HepG2 (cell line): Measurements from ENCODE around the gene TMEM270. TPM values are rescaled to one million over a fixed set of nuclear protein-coding genes. Genes with fewer than 3 reads are reported as not detected.

Source experiments
- ARID5B ChIP-seq: IDR thresholded peaks from 2 replicates; pipeline ENCODE4 v1.4.0; 2020; ENCODE audit warnings: mild to moderate bottlenecking, missing genetic modification reagents
- ATRX ChIP-seq: sonication (generic); formaldehyde crosslinking; IDR thresholded peaks from 2 replicates; pipeline ENCODE4 v1.4.0; 2020; ENCODE audit warnings: missing genetic modification reagents, borderline replicate concordance
- CSRNP2 ChIP-seq: sonication (generic); formaldehyde crosslinking; conservative IDR thresholded peaks from 2 replicates; pipeline ENCODE4 v1.8.0; 2022; ENCODE audit warnings: low read depth, missing genetic modification reagents
- ELF3 ChIP-seq: IDR thresholded peaks from 2 replicates; pipeline ENCODE4 v1.6.1; 2016; ENCODE audit warnings: missing genetic modification reagents, missing compliant biosample characterization
- HDAC2 ChIP-seq: sonication (generic); formaldehyde crosslinking; IDR thresholded peaks from 2 replicates; pipeline ENCODE4 v1.4.0; 2020; ENCODE audit warnings: missing genetic modification reagents
- PRDM10 ChIP-seq: sonication (generic); formaldehyde crosslinking; IDR thresholded peaks from 2 replicates; pipeline ENCODE4 v1.4.0; 2020; ENCODE audit warnings: low read depth, missing genetic modification reagents
- RNF2 ChIP-seq: fragments of 450-650 bp; conservative IDR thresholded peaks from 2 replicates; pipeline ENCODE4 v1.6.1; 2016; ENCODE audit warnings: low read depth
- SUZ12 ChIP-seq: fragments of 150-350 bp; IDR thresholded peaks from 2 replicates; pipeline ENCODE4 v1.6.1; 2014; ENCODE audit warnings: low read depth, low read length
- YEATS4 ChIP-seq: sonication (generic); formaldehyde crosslinking; IDR thresholded peaks from 2 replicates; pipeline ENCODE4 v1.4.0; 2020; ENCODE audit warnings: missing genetic modification reagents, borderline replicate concordance
- ZFP36 ChIP-seq: fragments of 150-350 bp; IDR thresholded peaks from 2 replicates; pipeline ENCODE4 v1.6.1; 2018; ENCODE audit warnings: borderline replicate concordance, low read length, low read depth; ENCODE audit not compliant: partially characterized antibody
- ZNF256 ChIP-seq: sonication (generic); formaldehyde crosslinking; conservative IDR thresholded peaks from 2 replicates; pipeline ENCODE4 v1.4.0; 2020; ENCODE audit warnings: missing genetic modification reagents
- polyA plus RNA-seq, 8 experiments: library from polyadenylated mRNA; depleted of rRNA in 3 of 8; stranded (reverse) in 7 of 8; unstranded in 1 of 8; fragments of >200 nt; fragmentation: Illumina TruSeq in 4 of 8; extraction: Trizol in 4 of 8; gene quantifications; 2 replicates each; pipeline versions ENCODE4 v1.2.1 to v1.2.3, GENCODE V29; 2011 to 2016; ENCODE audit warnings: low read depth in 4 of 8, missing spikeins in 1 of 8, mixed read lengths in 1 of 8; ENCODE audit not compliant: insufficient read depth in 1 of 8
- total RNA-seq, 5 experiments: library from RNA; depleted of rRNA; stranded (reverse); fragments of >200 nt; fragmentation: Illumina TruSeq; extraction: Trizol; gene quantifications; 2 replicates each; pipeline ENCODE4 v1.2.3, GENCODE V29; 2016; ENCODE audit warnings: low read depth in 1 of 5
- TF ChIP-seq, protein P1 (sequence below): sonication (generic); formaldehyde crosslinking; IDR thresholded peaks from 2 replicates; pipeline ENCODE4 v1.5.0; 2020; ENCODE audit warnings: missing genetic modification reagents, mild to moderate bottlenecking, borderline replicate concordance
- TF ChIP-seq, protein P2 (sequence below): sonication (generic); formaldehyde crosslinking; IDR thresholded peaks from 2 replicates; pipeline ENCODE4 v1.4.0; 2020; ENCODE audit warnings: missing genetic modification reagents
- TF ChIP-seq, protein P3 (sequence below): sonication (generic); formaldehyde crosslinking; conservative IDR thresholded peaks from 2 replicates; pipeline ENCODE4 v1.8.0; 2022; ENCODE audit warnings: missing genetic modification reagents

TMEM270 gene
- total and polyA plus RNA-seq, 2 of the 13 experiments (the other 11 are each of a cell fraction or from before 2014, with no cell fraction given), result not detected

DNA sequence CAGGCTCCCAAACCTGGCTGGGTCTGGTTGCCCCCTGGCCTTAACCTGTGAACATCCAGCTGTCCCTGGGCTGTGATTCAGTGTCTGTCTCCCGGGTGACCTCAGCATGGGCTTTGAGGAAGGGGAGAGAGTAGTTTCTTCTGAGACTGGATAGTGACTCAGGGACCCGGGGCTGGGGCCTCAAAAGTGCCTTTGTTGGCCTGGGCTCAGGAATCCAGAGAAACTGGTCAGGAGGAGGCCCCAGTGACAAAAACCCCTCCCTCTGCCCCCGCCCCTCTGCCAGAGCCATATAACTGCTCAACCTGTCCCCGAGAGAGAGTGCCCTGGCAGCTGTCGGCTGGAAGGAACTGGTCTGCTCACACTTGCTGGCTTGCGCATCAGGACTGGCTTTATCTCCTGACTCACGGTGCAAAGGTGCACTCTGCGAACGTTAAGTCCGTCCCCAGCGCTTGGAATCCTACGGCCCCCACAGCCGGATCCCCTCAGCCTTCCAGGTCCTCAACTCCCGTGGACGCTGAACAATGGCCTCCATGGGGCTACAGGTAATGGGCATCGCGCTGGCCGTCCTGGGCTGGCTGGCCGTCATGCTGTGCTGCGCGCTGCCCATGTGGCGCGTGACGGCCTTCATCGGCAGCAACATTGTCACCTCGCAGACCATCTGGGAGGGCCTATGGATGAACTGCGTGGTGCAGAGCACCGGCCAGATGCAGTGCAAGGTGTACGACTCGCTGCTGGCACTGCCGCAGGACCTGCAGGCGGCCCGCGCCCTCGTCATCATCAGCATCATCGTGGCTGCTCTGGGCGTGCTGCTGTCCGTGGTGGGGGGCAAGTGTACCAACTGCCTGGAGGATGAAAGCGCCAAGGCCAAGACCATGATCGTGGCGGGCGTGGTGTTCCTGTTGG, 30.0 kb upstream of the TMEM270 start, which contains the start of gene CLDN4 (continued):
- TF ChIP-seq PRDM10 (no peak), RNF2 (no peak; the same call in 1 of the 2 replicates), HDAC2 (CRISPR knock-in tag) (no peak; the same call in 1 of the 2 replicates), ZFP36 (no peak), YEATS4 (CRISPR knock-in tag) (no peak), ZNF256 (no peak), CSRNP2 (no peak), ELF3 (CRISPR knock-in tag) (no peak), ATRX (CRISPR knock-in tag) (no peak), ARID5B (CRISPR knock-in tag) (no peak; the same call in 1 of the 2 replicates), SUZ12 (no peak)
- TF ChIP-seq, protein P1, sequence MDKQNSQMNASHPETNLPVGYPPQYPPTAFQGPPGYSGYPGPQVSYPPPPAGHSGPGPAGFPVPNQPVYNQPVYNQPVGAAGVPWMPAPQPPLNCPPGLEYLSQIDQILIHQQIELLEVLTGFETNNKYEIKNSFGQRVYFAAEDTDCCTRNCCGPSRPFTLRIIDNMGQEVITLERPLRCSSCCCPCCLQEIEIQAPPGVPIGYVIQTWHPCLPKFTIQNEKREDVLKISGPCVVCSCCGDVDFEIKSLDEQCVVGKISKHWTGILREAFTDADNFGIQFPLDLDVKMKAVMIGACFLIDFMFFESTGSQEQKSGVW (CRISPR knock-in tag), result no peak
- TF ChIP-seq, protein P2, sequence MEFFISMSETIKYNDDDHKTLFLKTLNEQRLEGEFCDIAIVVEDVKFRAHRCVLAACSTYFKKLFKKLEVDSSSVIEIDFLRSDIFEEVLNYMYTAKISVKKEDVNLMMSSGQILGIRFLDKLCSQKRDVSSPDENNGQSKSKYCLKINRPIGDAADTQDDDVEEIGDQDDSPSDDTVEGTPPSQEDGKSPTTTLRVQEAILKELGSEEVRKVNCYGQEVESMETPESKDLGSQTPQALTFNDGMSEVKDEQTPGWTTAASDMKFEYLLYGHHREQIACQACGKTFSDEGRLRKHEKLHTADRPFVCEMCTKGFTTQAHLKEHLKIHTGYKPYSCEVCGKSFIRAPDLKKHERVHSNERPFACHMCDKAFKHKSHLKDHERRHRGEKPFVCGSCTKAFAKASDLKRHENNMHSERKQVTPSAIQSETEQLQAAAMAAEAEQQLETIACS (CRISPR knock-in tag), result no peak
- TF ChIP-seq, protein P3, sequence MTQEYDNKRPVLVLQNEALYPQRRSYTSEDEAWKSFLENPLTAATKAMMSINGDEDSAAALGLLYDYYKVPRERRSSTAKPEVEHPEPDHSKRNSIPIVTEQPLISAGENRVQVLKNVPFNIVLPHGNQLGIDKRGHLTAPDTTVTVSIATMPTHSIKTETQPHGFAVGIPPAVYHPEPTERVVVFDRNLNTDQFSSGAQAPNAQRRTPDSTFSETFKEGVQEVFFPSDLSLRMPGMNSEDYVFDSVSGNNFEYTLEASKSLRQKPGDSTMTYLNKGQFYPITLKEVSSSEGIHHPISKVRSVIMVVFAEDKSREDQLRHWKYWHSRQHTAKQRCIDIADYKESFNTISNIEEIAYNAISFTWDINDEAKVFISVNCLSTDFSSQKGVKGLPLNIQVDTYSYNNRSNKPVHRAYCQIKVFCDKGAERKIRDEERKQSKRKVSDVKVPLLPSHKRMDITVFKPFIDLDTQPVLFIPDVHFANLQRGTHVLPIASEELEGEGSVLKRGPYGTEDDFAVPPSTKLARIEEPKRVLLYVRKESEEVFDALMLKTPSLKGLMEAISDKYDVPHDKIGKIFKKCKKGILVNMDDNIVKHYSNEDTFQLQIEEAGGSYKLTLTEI (CRISPR knock-in tag), result no peak
